GM21529 (cell line): ENCODE measurements around the gene WWOX.

ENCODE experiments used
- ATAC-seq: cut with Tn5 transposase; IDR thresholded peaks from one replicate; pipeline ENCODE4 v1.9.1; 2021; ENCODE audit not compliant: unreplicated experiment

Gene WWOX

GRCh38 chr16:78430281-78430680, 330.8 kb downstream of the WWOX start:
- no peak for ATAC-seq

GRCh38 chr16:78431004-78431670, 331.7 kb downstream of the WWOX start:
- ATAC-seq: no peak

- ATAC-seq: no peak
Observed at GRCh38 chr16:78431701-78432100, 332.2 kb downstream of the WWOX start.

- no peak for ATAC-seq
Observed at GRCh38 chr16:78432451-78432850, 333.0 kb downstream of the WWOX start.

GRCh38 chr16:78433116-78433515, 333.7 kb downstream of the WWOX start:
- ATAC-seq: no peak

GRCh38 chr16:78434401-78434800, 334.9 kb downstream of the WWOX start:
- ATAC-seq: no peak

- no peak for ATAC-seq
Observed at GRCh38 chr16:78435260-78435659, 335.8 kb downstream of the WWOX start.

GRCh38 chr16:78436023-78436422, 336.6 kb downstream of the WWOX start:
- no peak for ATAC-seq

- no peak for ATAC-seq
Observed at GRCh38 chr16:78436846-78437245, 337.4 kb downstream of the WWOX start.

- no peak for ATAC-seq
Observed at GRCh38 chr16:78437352-78437968, 338.0 kb downstream of the WWOX start.

- ATAC-seq: no peak
Observed at GRCh38 chr16:78438219-78438618, 338.8 kb downstream of the WWOX start.

GRCh38 chr16:78438632-78439031, 339.2 kb downstream of the WWOX start:
- no peak for ATAC-seq

GRCh38 chr16:78439646-78440045, 340.2 kb downstream of the WWOX start:
- no peak for ATAC-seq

- no peak for ATAC-seq
Observed at GRCh38 chr16:78441298-78441697, 341.8 kb downstream of the WWOX start.

GRCh38 chr16:78443542-78444364, 344.3 kb downstream of the WWOX start:
- no peak for ATAC-seq

- ATAC-seq: no peak
Observed at GRCh38 chr16:78445818-78446217, 346.4 kb downstream of the WWOX start.

- no peak for ATAC-seq
Observed at GRCh38 chr16:78446486-78446885, 347.0 kb downstream of the WWOX start.

- no peak for ATAC-seq
Observed at GRCh38 chr16:78446992-78447563, 347.6 kb downstream of the WWOX start.

GRCh38 chr16:78448658-78449271, 349.3 kb downstream of the WWOX start:
- ATAC-seq: no peak

GRCh38 chr16:78450255-78450654, 350.8 kb downstream of the WWOX start:
- ATAC-seq: no peak

- ATAC-seq: no peak
Observed at GRCh38 chr16:78452025-78452555, 352.6 kb downstream of the WWOX start.
